IMR-90 (cell line): ENCODE measurements around the gene ZNF407. TPM values are rescaled to one million over a fixed set of nuclear protein-coding genes. Genes with fewer than 3 reads are reported as not detected.

ENCODE experiments used
- ATAC-seq: fragments of 200-7000 bp; cut with Tn5 transposase; 2 replicates; pipeline ENCODE4 v1.9.1; 2020; ENCODE audit warnings: low read depth, mild to moderate bottlenecking, moderate library complexity
- BruUV-seq: library from RNA; stranded (reverse); fragments of 400-500 nt; replicated peaks from 2 replicates; lab custom pipeline; 2021; lab: Mats Ljungman, UMichigan
- CTCF ChIA-PET: fragments of 300-600 bp; formaldehyde crosslinking; extraction: SDS; loops from one replicate; lab custom pipeline; 2021; ENCODE audit warnings: antibody characterized with exemption; lab: Yijun Ruan, JAX
- POLR2A ChIA-PET: fragments of 300-600 bp; sonication (Branson Sonifier 250); formaldehyde crosslinking; loops from one replicate; lab custom pipeline; 2022; ENCODE audit warnings: antibody characterized with exemption; ENCODE audit not compliant: unreplicated experiment; lab: Charles Lee
- DNase-seq: peaks from one replicate; pipeline ENCODE4 v3.0.0; 2013
- H2AFZ ChIP-seq: replicated peaks from 2 replicates; pipeline ENCODE3; 2013; ENCODE audit warnings: low read length, mild to moderate bottlenecking; ENCODE audit not compliant: poor library complexity
- H2AK5ac ChIP-seq: 2 replicates; pipeline ENCODE4 v1.6.1; 2013; ENCODE audit warnings: low read depth, low read length, inconsistent platforms
- H2AK9ac ChIP-seq: replicated peaks from 2 replicates; pipeline ENCODE3; 2013; ENCODE audit warnings: mild to moderate bottlenecking, low read depth, low read length, moderate library complexity; ENCODE audit not compliant: poor library complexity
- H2BK120ac ChIP-seq: 2 replicates; pipeline ENCODE4 v1.6.1; 2013; ENCODE audit warnings: low read depth, low read length, inconsistent platforms
- H2BK15ac ChIP-seq: 3 replicates; pipeline ENCODE4 v1.6.1; 2013; ENCODE audit warnings: low read depth, low read length, inconsistent platforms
- H2BK20ac ChIP-seq: 2 replicates; pipeline ENCODE4 v1.6.1; 2013; ENCODE audit warnings: low read depth, mild to moderate bottlenecking, inconsistent platforms, low read length, moderate library complexity
- H2BK5ac ChIP-seq: 2 replicates; pipeline ENCODE4 v1.6.1; 2013; ENCODE audit warnings: mild to moderate bottlenecking, low read depth, low read length, inconsistent platforms; ENCODE audit not compliant: poor library complexity, severe bottlenecking
- H3K14ac ChIP-seq: replicated peaks from 2 replicates; pipeline ENCODE4 v1.6.1; 2013; ENCODE audit warnings: low read depth, low read length, inconsistent platforms
- H3K18ac ChIP-seq: 2 replicates; pipeline ENCODE4 v1.6.1; 2013; ENCODE audit warnings: low read depth, low read length, control low read depth
- H3K23ac ChIP-seq: 2 replicates; pipeline ENCODE4 v1.6.1; 2013; ENCODE audit warnings: low read depth, low read length, inconsistent platforms
- H3K27ac ChIP-seq: 2 replicates; pipeline ENCODE4 v1.5.1; 2013; ENCODE audit warnings: mild to moderate bottlenecking, control low read depth, low read length; ENCODE audit not compliant: insufficient read depth
- H3K27me3 ChIP-seq: 2 replicates; pipeline ENCODE4 v1.6.1; 2013; ENCODE audit warnings: low read length; ENCODE audit not compliant: control insufficient read depth, insufficient read depth
- H3K36me3 ChIP-seq: 2 replicates; pipeline ENCODE4 v1.6.1; 2013; ENCODE audit warnings: low read length, mixed read lengths; ENCODE audit not compliant: control insufficient read depth, insufficient read depth
- H3K4ac ChIP-seq: 2 replicates; pipeline ENCODE4 v1.6.1; 2013; ENCODE audit warnings: low read depth, low read length, inconsistent platforms
- H3K4me1 ChIP-seq: 2 replicates; pipeline ENCODE4 v1.6.1; 2013; ENCODE audit warnings: low read length, mixed read lengths; ENCODE audit not compliant: control insufficient read depth, insufficient read depth
- H3K4me2 ChIP-seq: 2 replicates; pipeline ENCODE4 v1.6.1; 2013; ENCODE audit warnings: low read depth, mild to moderate bottlenecking, control low read depth, low read length, moderate library complexity
- H3K4me3 ChIP-seq: 2 replicates; pipeline ENCODE4 v1.5.1; 2013; ENCODE audit warnings: low read depth, mild to moderate bottlenecking, control low read depth, low read length, moderate library complexity; ENCODE audit not compliant: insufficient read depth
- H3K56ac ChIP-seq: 2 replicates; pipeline ENCODE4 v1.6.1; 2013; ENCODE audit warnings: low read length, inconsistent platforms; ENCODE audit not compliant: insufficient read depth; ENCODE audit errors: extremely low read depth
- H3K79me1 ChIP-seq, 2 experiments: 2 replicates each; pipeline ENCODE4 v1.6.1; 2013; ENCODE audit warnings: low read length in 2 of 2, inconsistent platforms in 1 of 2, low read depth in 1 of 2
- H3K9ac ChIP-seq: 2 replicates; pipeline ENCODE4 v1.6.1; 2013; ENCODE audit warnings: low read depth, low read length, control low read depth
- H3K9me1 ChIP-seq: 2 replicates; pipeline ENCODE4 v1.6.1; 2013; ENCODE audit warnings: low read length, inconsistent platforms; ENCODE audit not compliant: insufficient read depth
- H3K9me3 ChIP-seq: 2 replicates; pipeline ENCODE4 v1.6.1; 2013; ENCODE audit warnings: low read length; ENCODE audit not compliant: control insufficient read depth, insufficient read depth
- H4K20me1 ChIP-seq: 2 replicates; pipeline ENCODE4 v1.6.1; 2013; ENCODE audit warnings: low read length, inconsistent platforms; ENCODE audit not compliant: insufficient read depth
- H4K5ac ChIP-seq: 2 replicates; pipeline ENCODE4 v1.6.1; 2013; ENCODE audit warnings: mild to moderate bottlenecking, low read depth, low read length, control low read depth
- H4K8ac ChIP-seq, 2 experiments: 2 replicates each; pipeline ENCODE4 v1.6.1; 2013; ENCODE audit warnings: low read depth in 2 of 2, low read length in 2 of 2, control low read depth in 1 of 2, inconsistent platforms in 1 of 2
- H4K91ac ChIP-seq: 2 replicates; pipeline ENCODE4 v1.6.1; 2013; ENCODE audit warnings: low read depth, low read length, inconsistent platforms; ENCODE audit not compliant: insufficient read depth
- BHLHE40 ChIP-seq: fragments of 150-350 bp; IDR thresholded peaks from 2 replicates; pipeline ENCODE4 v1.6.1; 2016; ENCODE audit warnings: mild to moderate bottlenecking, low read depth, low read length
- CEBPB ChIP-seq: IDR thresholded peaks from 2 replicates; pipeline ENCODE4 v1.6.1; 2012; ENCODE audit warnings: low read depth, low read length, improper control_type of control experiment
- CTCF ChIP-seq: conservative IDR thresholded peaks from 2 replicates; pipeline ENCODE4 v1.5.1; 2012; ENCODE audit warnings: mild to moderate bottlenecking, low read depth, low read length, improper control_type of control experiment
- FOS ChIP-seq: fragments of 150-350 bp; IDR thresholded peaks from 2 replicates; pipeline ENCODE4 v1.6.1; 2016; ENCODE audit warnings: low read depth, low read length
- MAFK ChIP-seq: IDR thresholded peaks from 2 replicates; pipeline ENCODE4 v1.6.1; 2012; ENCODE audit warnings: low read depth, low read length, improper control_type of control experiment
- MAZ ChIP-seq: IDR thresholded peaks from 2 replicates; pipeline ENCODE4 v1.6.1; 2012; ENCODE audit warnings: low read depth, mild to moderate bottlenecking, low read length, improper control_type of control experiment, moderate library complexity, borderline replicate concordance
- MXI1 ChIP-seq: IDR thresholded peaks from 2 replicates; pipeline ENCODE4 v1.6.1; 2012; ENCODE audit warnings: low read depth, mild to moderate bottlenecking, low read length, moderate library complexity, borderline replicate concordance
- NFE2L2 ChIP-seq: fragments of 150-350 bp; IDR thresholded peaks from 2 replicates; pipeline ENCODE4 v1.6.1; 2016; ENCODE audit warnings: low read depth, mild to moderate bottlenecking, low read length
- POLR2A ChIP-seq: IDR thresholded peaks from 2 replicates; pipeline ENCODE4 v1.6.1; 2012; ENCODE audit warnings: mild to moderate bottlenecking, low read depth, low read length
- RFX5 ChIP-seq: IDR thresholded peaks from 2 replicates; pipeline ENCODE4 v1.8.0; 2012; ENCODE audit warnings: low read depth, mild to moderate bottlenecking, low read length, moderate library complexity
- SMC3 ChIP-seq: fragments of 150-350 bp; IDR thresholded peaks from 2 replicates; pipeline ENCODE4 v1.6.1; 2016; ENCODE audit warnings: low read depth, mild to moderate bottlenecking, antibody characterized with exemption, low read length, moderate library complexity
- WGBS, 2 experiments: methylation state at CpG; one replicate each; pipeline versions ENCODE4 v1.1.5 to v1.1.7; 2013; ENCODE audit warnings: missing lambda C conversion rate in 2 of 2; ENCODE audit not compliant: insufficient read length in 1 of 2; ENCODE audit errors: extremely low coverage in 2 of 2; 5-methylcytosine and 5-hydroxymethylcytosine counted together
- dilution Hi-C: fragments of 300-500 bp; cut with HindIII; formaldehyde crosslinking; loops from one replicate; pipeline ENCODE4 v1.14.3; 2018; ENCODE audit warnings: low sequenced_read_pairs; ENCODE audit not compliant: unreplicated experiment
- in situ Hi-C: fragments of 300-500 bp; cut with MboI; formaldehyde crosslinking; loops from 3 replicates; pipeline ENCODE4 v1.14.3; 2019; ENCODE audit warnings: low sequenced_read_pairs, inconsistent platforms, mixed read lengths
- intact Hi-C: fragments of 100-400 bp; cut with micrococcal nuclease; formaldehyde crosslinking; loops from 2 replicates; pipeline ENCODE4 v1.10.0; 2022
- polyA plus RNA-seq, 3 experiments: library from polyadenylated mRNA; depleted of rRNA; stranded (reverse); fragments of >200 nt; gene quantifications; 2 replicates each; pipeline ENCODE4 v1.2.3, GENCODE V29; 2012; ENCODE audit warnings: low replicate concordance in 1 of 3
- total RNA-seq: library from RNA; depleted of rRNA; stranded (reverse); fragments of >200 nt; gene quantifications from 2 replicates; pipeline ENCODE4 v1.2.3, GENCODE V29; 2012
- TF ChIP-seq, protein P1 (sequence below): fragments of 150-350 bp; IDR thresholded peaks from 2 replicates; pipeline ENCODE4 v1.6.1; 2017; ENCODE audit warnings: mild to moderate bottlenecking, antibody characterized with exemption, low read length, low read depth

ZNF407 gene
- total and polyA plus RNA-seq, 2 of the 4 experiments (the other 2 are of a cell fraction): 3.1 to 20.1 TPM

GRCh38 chr18:74622072-74622471, 24.4 kb downstream of the ZNF407 start:
- no TSS peak for BruUV-seq
- H2AK9ac ChIP-seq: no peak overlapping the region
- TF ChIP-seq, protein P1, sequence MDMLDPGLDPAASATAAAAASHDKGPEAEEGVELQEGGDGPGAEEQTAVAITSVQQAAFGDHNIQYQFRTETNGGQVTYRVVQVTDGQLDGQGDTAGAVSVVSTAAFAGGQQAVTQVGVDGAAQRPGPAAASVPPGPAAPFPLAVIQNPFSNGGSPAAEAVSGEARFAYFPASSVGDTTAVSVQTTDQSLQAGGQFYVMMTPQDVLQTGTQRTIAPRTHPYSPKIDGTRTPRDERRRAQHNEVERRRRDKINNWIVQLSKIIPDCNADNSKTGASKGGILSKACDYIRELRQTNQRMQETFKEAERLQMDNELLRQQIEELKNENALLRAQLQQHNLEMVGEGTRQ: no peak
- TF ChIP-seq MAZ: no peak
- no peak for TF ChIP-seq FOS
- no peak for TF ChIP-seq SMC3
- TF ChIP-seq MXI1: no peak
- TF ChIP-seq MAFK: no peak
- no peak for TF ChIP-seq CTCF
- no peak for TF ChIP-seq NFE2L2
- no peak for TF ChIP-seq BHLHE40
- no peak for TF ChIP-seq POLR2A
- no peak for TF ChIP-seq CEBPB
- TF ChIP-seq RFX5: no peak
- H2BK5ac ChIP-seq: no peak overlapping the region
- no peak overlapping the region for H3K4ac ChIP-seq
- DNase-seq (no peak), ATAC-seq (no peak)
- H3K18ac ChIP-seq: no peak overlapping the region
- H3K27ac ChIP-seq: no peak overlapping the region
- H3K36me3 ChIP-seq: no peaks in the 10 kb centered on the region
- intact Hi-C loops: no loop called here
- WGBS, 2 experiments: 80% methylated on average over 4 of the region's 9 CpGs; no CpG with 5 or more reads in 1 of the 2 experiments
- no peak overlapping the region for H4K5ac ChIP-seq
- no peak overlapping the region for H2BK15ac ChIP-seq
- peaks cover 10% of the 10 kb centered on the region; the same call in 1 of the 2 replicates for H4K20me1 ChIP-seq
- H2AK5ac ChIP-seq: no peak overlapping the region
- no peak overlapping the region for H3K56ac ChIP-seq
- in situ Hi-C loops: no loop called here
- peaks cover 2% of the 10 kb centered on the region; the same call in 1 of the 2 replicates for H3K4me1 ChIP-seq
- ChIA-PET POLR2A (no interaction called here), CTCF (no interaction called here)
- no peaks in the 10 kb centered on the region for H3K9me3 ChIP-seq
- no peak overlapping the region for H2BK120ac ChIP-seq
- H3K23ac ChIP-seq: no peak overlapping the region
- peaks cover 12% of the 10 kb centered on the region for H3K9me1 ChIP-seq
- no peak overlapping the region for H3K4me2 ChIP-seq
- H4K8ac ChIP-seq: no peak overlapping the region
- dilution Hi-C loops: no loop called here
- H2AFZ ChIP-seq: no peak overlapping the region
- H3K27me3 ChIP-seq: no peaks in the 10 kb centered on the region
- peaks cover 36 to 71% of the 10 kb centered on the region in 2 experiments for H3K79me1 ChIP-seq
- H2BK20ac ChIP-seq: no peak overlapping the region
- no peak overlapping the region for H4K91ac ChIP-seq
- no peak overlapping the region for H3K14ac ChIP-seq
- H3K4me3 ChIP-seq: no peak overlapping the region
- H3K9ac ChIP-seq: no peak overlapping the region
